ENCODE data around the gene JAM2.

GRCh38 chr21:25608044-25608737 is 30.9 kb upstream of the JAM2 start:
- TF ChIP-seq CTCF (IDR thresholded peaks at IDR 0.05) (peak in 6 of 7 experiments; percentile 23 to 96 (median 90)), EP300 (IDR thresholded peaks at IDR 0.05) (no peak), POLR2AphosphoS5 (IDR thresholded peaks at IDR 0.05) (peak in 1 of 3 donors; percentile 60)
